MCF 10A (cell line): Measurements from ENCODE around the gene PRKN. TPM values are rescaled to one million over a fixed set of nuclear protein-coding genes. Genes with fewer than 3 reads are reported as not detected.
A peak's percentile ranks its signal among the peaks of the same experiment; 100 is the strongest.

Source experiments
- BruUV-seq: library from RNA; stranded (reverse); fragments of 400-500 nt; replicated peaks from 2 replicates; lab custom pipeline; 2021; lab: Mats Ljungman, UMichigan
- CTCF ChIA-PET: fragments of 300-600 bp; sonication (Branson Sonifier 250); formaldehyde crosslinking; extraction: SDS; loops from one replicate; lab custom pipeline; 2021; ENCODE audit warnings: antibody characterized with exemption, inconsistent platforms; lab: Yijun Ruan, JAX
- POLR2A ChIA-PET: fragments of 300-600, 350-650 bp; sonication (Branson Sonifier 250); formaldehyde crosslinking; extraction: SDS; loops from one replicate; lab custom pipeline; 2020; ENCODE audit warnings: antibody characterized with exemption, inconsistent platforms; lab: Yijun Ruan, JAX
- DNase-seq: peaks from one replicate; pipeline ENCODE4 v3.0.0-alpha.2; 2018; ENCODE audit not compliant: unreplicated experiment
- H3K27ac Mint-ChIP-seq: one replicate; pipeline ENCODE4 v1.8.0; 2022; ENCODE audit warnings: mild to moderate bottlenecking, low read depth, mixed read lengths; ENCODE audit not compliant: unreplicated experiment
- H3K27me3 Mint-ChIP-seq: one replicate; pipeline ENCODE4 v1.8.0; 2022; ENCODE audit warnings: mixed read lengths; ENCODE audit not compliant: insufficient read depth, unreplicated experiment
- H3K36me3 Mint-ChIP-seq: one replicate; pipeline ENCODE4 v1.8.0; 2022; ENCODE audit warnings: mild to moderate bottlenecking, moderate library complexity, mixed read lengths; ENCODE audit not compliant: insufficient read depth, unreplicated experiment
- H3K4me1 Mint-ChIP-seq: one replicate; pipeline ENCODE4 v1.8.0; 2022; ENCODE audit warnings: mixed read lengths; ENCODE audit not compliant: insufficient read depth, unreplicated experiment
- H3K4me3 Mint-ChIP-seq: one replicate; pipeline ENCODE4 v1.8.0; 2022; ENCODE audit warnings: mild to moderate bottlenecking, moderate library complexity, mixed read lengths; ENCODE audit not compliant: unreplicated experiment
- H3K9me3 Mint-ChIP-seq: one replicate; pipeline ENCODE4 v1.8.0; 2022; ENCODE audit warnings: mixed read lengths; ENCODE audit not compliant: unreplicated experiment
- CTCF ChIP-seq: fragments of 200-600 bp; IDR thresholded peaks from one replicate; pipeline ENCODE4 v1.8.0; 2022; ENCODE audit warnings: antibody characterized with exemption, mild to moderate bottlenecking; ENCODE audit not compliant: unreplicated experiment
- intact Hi-C: fragments of 100-400 bp; cut with micrococcal nuclease; formaldehyde crosslinking; loops from 2 replicates; pipeline ENCODE4 v1.14.1; 2022
- total RNA-seq: library from RNA; stranded (reverse); gene quantifications from 2 replicates; pipeline ENCODE4 v1.2.3, GENCODE V29; 2022

The PRKN gene
- total RNA-seq, 1 experiment from 2014 or later: 2.5 TPM

DNA sequence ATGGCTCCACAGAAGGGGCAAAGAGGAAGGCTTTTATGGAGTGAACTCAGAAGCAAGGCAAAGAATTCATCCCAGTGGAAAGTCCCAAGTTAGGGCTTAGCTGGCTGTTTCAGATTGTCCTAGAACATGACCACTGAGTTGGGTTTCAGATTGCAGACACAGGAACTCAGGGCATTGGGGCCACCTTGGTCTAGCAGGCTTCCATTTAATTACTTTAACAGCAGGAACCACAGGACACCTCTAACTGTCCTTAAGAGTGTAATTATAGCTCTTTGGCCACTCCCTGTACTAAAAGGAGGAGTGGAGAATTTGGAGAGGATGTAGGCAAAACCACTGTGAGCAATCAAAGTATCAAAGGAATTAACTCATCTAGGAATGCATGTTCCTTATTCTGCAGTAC lies 1303.1 kb downstream of the PRKN start:
- Mint-ChIP-seq H3K9me3 (no peaks in the 10 kb centered on the region), H3K27me3 (no peaks in the 10 kb centered on the region), H3K4me3 (no peak overlapping the region), H3K36me3 (no peaks in the 10 kb centered on the region), H3K27ac (no peak overlapping the region), H3K4me1 (peaks cover 8% of the 10 kb centered on the region)
- no TSS peak for BruUV-seq
- intact Hi-C loops: no loop called here
- no peak for TF ChIP-seq CTCF
- ChIA-PET POLR2A (no interaction called here), CTCF (interaction anchor here (1.4 to 1.7 kb wide), 5 partner anchors 9 to 74 kb away, joined by 3 to 11 read pairs (median 5); no protein-coding TSS in a partner anchor)
- DNase-seq: no peak

DNA sequence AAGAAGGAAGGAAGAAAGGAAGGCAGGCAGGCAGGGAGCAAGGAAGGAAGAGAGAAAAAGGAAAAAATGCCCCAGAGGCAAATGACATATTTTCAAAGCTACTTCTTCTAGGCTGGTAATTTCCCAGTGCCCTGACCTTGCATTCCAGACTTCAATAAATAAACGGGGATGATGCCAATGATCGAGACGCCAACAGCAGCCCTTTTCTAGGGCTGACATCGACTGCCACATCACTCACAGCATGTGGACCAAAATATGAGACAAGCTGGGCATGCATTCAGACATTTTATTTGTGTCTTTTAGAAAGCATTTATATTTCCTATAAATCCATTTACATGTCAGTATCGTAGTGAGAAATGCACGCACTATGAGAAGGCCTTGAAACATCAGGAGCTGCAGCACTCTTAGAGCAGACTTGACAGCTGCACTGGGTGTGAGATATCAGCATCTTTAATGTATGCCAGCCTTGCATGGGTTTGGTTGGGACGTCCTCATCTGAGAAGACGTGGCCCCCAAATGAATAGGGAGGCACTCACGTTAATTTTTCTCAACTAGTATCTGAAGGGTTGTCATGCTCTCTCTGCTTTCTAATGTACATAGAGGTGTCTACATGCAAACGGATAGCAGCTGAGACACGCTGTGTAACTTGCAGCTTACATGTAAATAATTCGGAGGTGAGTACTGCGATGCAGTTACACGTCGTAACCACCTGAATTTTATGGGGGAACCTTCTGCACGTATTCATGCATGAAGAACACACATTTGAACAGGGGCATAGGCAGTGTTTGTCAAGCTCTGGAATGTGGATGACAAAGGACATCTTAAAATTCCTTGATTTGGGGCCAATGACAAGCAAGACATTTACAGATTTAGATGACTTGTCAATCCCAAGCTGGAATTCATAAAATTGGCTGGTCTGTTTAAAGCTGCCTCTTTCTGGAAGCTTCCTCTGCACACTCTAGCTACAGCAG lies 1304.6 kb downstream of the PRKN start:
- H3K27ac Mint-ChIP-seq: no peak overlapping the region
- no peak for TF ChIP-seq CTCF
- POLR2A ChIA-PET: interaction anchor here (0.7 kb wide), 1 partner anchor 505 kb away, joined by 3 read pairs; no protein-coding TSS in a partner anchor
- peak; percentile 18 for DNase-seq
- H3K4me3 Mint-ChIP-seq: no peak overlapping the region
- CTCF ChIA-PET: interaction anchor here (0.6 to 1.6 kb wide), 5 partner anchors 30 to 1133 kb away, joined by 3 to 11 read pairs (median 3); no protein-coding TSS in a partner anchor
- H3K9me3 Mint-ChIP-seq: no peaks in the 10 kb centered on the region
- H3K4me1 Mint-ChIP-seq: peaks cover 8% of the 10 kb centered on the region
- no TSS peak for BruUV-seq
- no peaks in the 10 kb centered on the region for H3K27me3 Mint-ChIP-seq
- intact Hi-C loops: no loop called here
- no peaks in the 10 kb centered on the region for H3K36me3 Mint-ChIP-seq

- no TSS peak for BruUV-seq
- Mint-ChIP-seq H3K9me3 (no peaks in the 10 kb centered on the region), H3K27ac (no peak overlapping the region), H3K27me3 (no peaks in the 10 kb centered on the region), H3K4me3 (no peak overlapping the region), H3K36me3 (no peaks in the 10 kb centered on the region), H3K4me1 (no peaks in the 10 kb centered on the region)
- CTCF ChIA-PET: interaction anchor here (0.6 to 7.0 kb wide), 50 partner anchors 8 to 1921 kb away, joined by 3 to 118 read pairs (median 4); no protein-coding TSS in a partner anchor
- intact Hi-C loops: loop anchor here (1.0 to 5.0 kb wide), 4 partner anchors 24 to 277 kb away; no protein-coding TSS in a partner anchor
- DNase-seq: peak; percentile 82
- TF ChIP-seq CTCF: peak; percentile 70
- POLR2A ChIA-PET: interaction anchor here (0.7 to 3.2 kb wide), 11 partner anchors 9 to 81 kb away, joined by 3 to 20 read pairs (median 5); no protein-coding TSS in a partner anchor
Measured at GRCh38 chr6:161418463-161418945, 1309.1 kb downstream of the PRKN start.
